Raji (cell line): Measurements from ENCODE around the gene UBQLN4.
A peak's percentile ranks its signal among the peaks of the same experiment; 100 is the strongest.

Source experiments
- POLR2A ChIP-seq: IDR thresholded peaks from 2 replicates; pipeline ENCODE4 v1.6.1; 2011; ENCODE audit warnings: low read depth, low read length, control low read depth; ENCODE audit not compliant: insufficient read depth

Gene UBQLN4

GRCh38 chr1:156054500-156055280 lies 1.1 kb upstream of the UBQLN4 start, which contains the start of gene LAMTOR2:
LAMTOR2 (plus strand) TSS chr1:156054782; CDS start chr1:156054890, 108 bp downstream.
- peak; percentile 95 for TF ChIP-seq POLR2A

- peak; percentile 3; the same call in 1 of the 2 replicates for TF ChIP-seq POLR2A
Observed at GRCh38 chr1:156052862-156053767, 483 bp downstream of the UBQLN4 start.

- TF ChIP-seq POLR2A: no peak
Observed at GRCh38 chr1:156051011-156051725, 2.4 kb downstream of the UBQLN4 start.

- TF ChIP-seq POLR2A: no peak
Observed at GRCh38 chr1:156050376-156050775, 3.2 kb downstream of the UBQLN4 start.

- TF ChIP-seq POLR2A: no peak
Observed at GRCh38 chr1:156048663-156049258, 4.8 kb downstream of the UBQLN4 start.

GRCh38 chr1:156045076-156045475 lies 8.5 kb downstream of the UBQLN4 start:
- no peak for TF ChIP-seq POLR2A

- no peak for TF ChIP-seq POLR2A
Observed at GRCh38 chr1:156042828-156043227, 10.8 kb downstream of the UBQLN4 start.

- no peak for TF ChIP-seq POLR2A
Observed at GRCh38 chr1:156033011-156033410, 20.6 kb downstream of the UBQLN4 start.

- no peak for TF ChIP-seq POLR2A
Observed at GRCh38 chr1:156026588-156026987, 27.0 kb downstream of the UBQLN4 start.

- no peak for TF ChIP-seq POLR2A
Observed at GRCh38 chr1:156025876-156026275, 27.7 kb downstream of the UBQLN4 start.

GRCh38 chr1:156024801-156025200 lies 28.8 kb downstream of the UBQLN4 start:
- TF ChIP-seq POLR2A: no peak

GRCh38 chr1:156021954-156022353 lies 31.6 kb downstream of the UBQLN4 start:
- no peak for TF ChIP-seq POLR2A

GRCh38 chr1:156021093-156021428 lies 32.5 kb downstream of the UBQLN4 start:
- no peak for TF ChIP-seq POLR2A

- peak; percentile 95 for TF ChIP-seq POLR2A
Observed at GRCh38 chr1:156020293-156021092, 33.1 kb downstream of the UBQLN4 start, which contains the start of gene SSR2. SSR2 (minus strand) TSS chr1:156020951; CDS start chr1:156020167, 784 bp downstream.

GRCh38 chr1:156019946-156020292 lies 33.7 kb downstream of the UBQLN4 start:
- TF ChIP-seq POLR2A: no peak

- TF ChIP-seq POLR2A: no peak
Observed at GRCh38 chr1:156014829-156015228, 38.8 kb downstream of the UBQLN4 start.
